HepG2 (cell line): ENCODE measurements around the gene OR10V1. TPM values are rescaled to one million over a fixed set of nuclear protein-coding genes. Genes with fewer than 3 reads are reported as not detected.
A peak's percentile ranks its signal among the peaks of the same experiment; 100 is the strongest.

ENCODE experiments used
- BATF2 ChIP-seq: sonication (generic); formaldehyde crosslinking; IDR thresholded peaks from 2 replicates; pipeline ENCODE4 v1.8.0; 2022; ENCODE audit warnings: mild to moderate bottlenecking, missing genetic modification reagents, moderate library complexity
- FOSL1 ChIP-seq: sonication (generic); formaldehyde crosslinking; IDR thresholded peaks from 2 replicates; pipeline ENCODE4 v1.9.0; 2021; ENCODE audit warnings: missing genetic modification reagents, borderline replicate concordance
- PHF8 ChIP-seq: sonication (generic); formaldehyde crosslinking; IDR thresholded peaks from 2 replicates; pipeline ENCODE4 v1.5.0; 2020; ENCODE audit warnings: missing genetic modification reagents
- SATB2 ChIP-seq: sonication (generic); formaldehyde crosslinking; IDR thresholded peaks from 2 replicates; pipeline ENCODE4 v1.5.0; 2020; ENCODE audit warnings: missing genetic modification reagents
- SOX6 ChIP-seq, 2 experiments: fragments of 450-650 bp in 1 of 2; sonication (generic) in 1 of 2; formaldehyde crosslinking in 1 of 2; IDR thresholded peaks; 2 replicates each; pipeline versions ENCODE4 v1.4.0 to v1.6.1; 2017 to 2020; ENCODE audit warnings: antibody characterized with exemption in 1 of 2, mild to moderate bottlenecking in 1 of 2, missing genetic modification reagents in 1 of 2
- TERF1 ChIP-seq: sonication (generic); formaldehyde crosslinking; IDR thresholded peaks from 2 replicates; pipeline ENCODE4 v1.8.0; 2022; ENCODE audit warnings: mild to moderate bottlenecking, missing genetic modification reagents, moderate library complexity
- TFDP1 ChIP-seq: IDR thresholded peaks from 2 replicates; pipeline ENCODE4 v1.6.1; 2016; ENCODE audit warnings: missing compliant biosample characterization, missing genetic modification reagents, borderline replicate concordance
- ZBTB10 ChIP-seq: sonication (generic); formaldehyde crosslinking; IDR thresholded peaks from 2 replicates; pipeline ENCODE4 v1.4.0; 2020; ENCODE audit warnings: missing genetic modification reagents, borderline replicate concordance
- ZBTB8A ChIP-seq: sonication (generic); formaldehyde crosslinking; IDR thresholded peaks from 2 replicates; pipeline ENCODE4 v1.4.0; 2020; ENCODE audit warnings: mild to moderate bottlenecking, low read depth, missing genetic modification reagents, borderline replicate concordance
- ZFP82 ChIP-seq: sonication (generic); formaldehyde crosslinking; IDR thresholded peaks from 2 replicates; pipeline ENCODE4 v1.5.1; 2020; ENCODE audit warnings: mild to moderate bottlenecking, missing genetic modification reagents, borderline replicate concordance
- ZFY ChIP-seq: sonication (generic); formaldehyde crosslinking; IDR thresholded peaks from 2 replicates; pipeline ENCODE4 v1.4.0; 2020; ENCODE audit warnings: missing genetic modification reagents
- ZFYVE20 ChIP-seq: sonication (generic); formaldehyde crosslinking; IDR thresholded peaks from 2 replicates; pipeline ENCODE4 v1.8.0; 2023; ENCODE audit warnings: low read depth, mild to moderate bottlenecking, moderate library complexity, missing genetic modification reagents, borderline replicate concordance
- ZKSCAN1 ChIP-seq: fragments of 150-350 bp; IDR thresholded peaks from 2 replicates; pipeline ENCODE4 v1.6.1; 2014; ENCODE audit warnings: low read length
- ZNF337 ChIP-seq: sonication (generic); formaldehyde crosslinking; IDR thresholded peaks from 2 replicates; pipeline ENCODE4 v1.5.1; 2020; ENCODE audit warnings: missing genetic modification reagents, low read depth, mild to moderate bottlenecking, borderline replicate concordance
- ZNF710 ChIP-seq: sonication (generic); formaldehyde crosslinking; IDR thresholded peaks from 2 replicates; pipeline ENCODE4 v1.5.0; 2020; ENCODE audit warnings: mild to moderate bottlenecking, missing genetic modification reagents, borderline replicate concordance
- ZNF781 ChIP-seq: sonication (generic); formaldehyde crosslinking; IDR thresholded peaks from 2 replicates; pipeline ENCODE4 v1.5.1; 2020; ENCODE audit warnings: borderline replicate concordance, mild to moderate bottlenecking, missing genetic modification reagents; ENCODE audit errors: not compliant biosample characterization
- ZNF800 ChIP-seq: sonication (generic); formaldehyde crosslinking; IDR thresholded peaks from 2 replicates; pipeline ENCODE4 v1.4.0; 2020; ENCODE audit warnings: missing genetic modification reagents
- ZSCAN12 ChIP-seq: sonication (generic); formaldehyde crosslinking; IDR thresholded peaks from 2 replicates; pipeline ENCODE4 v1.9.0; 2021; ENCODE audit warnings: mild to moderate bottlenecking, missing genetic modification reagents
- polyA plus RNA-seq, 8 experiments: library from polyadenylated mRNA; depleted of rRNA in 3 of 8; stranded (reverse) in 7 of 8; unstranded in 1 of 8; fragments of >200 nt; fragmentation: Illumina TruSeq in 4 of 8; extraction: Trizol in 4 of 8; gene quantifications; 2 replicates each; pipeline versions ENCODE4 v1.2.1 to v1.2.3, GENCODE V29; 2011 to 2016; ENCODE audit warnings: low read depth in 4 of 8, missing spikeins in 1 of 8, mixed read lengths in 1 of 8; ENCODE audit not compliant: insufficient read depth in 1 of 8
- total RNA-seq, 5 experiments: library from RNA; depleted of rRNA; stranded (reverse); fragments of >200 nt; fragmentation: Illumina TruSeq; extraction: Trizol; gene quantifications; 2 replicates each; pipeline ENCODE4 v1.2.3, GENCODE V29; 2016; ENCODE audit warnings: low read depth in 1 of 5

OR10V1 gene
- total and polyA plus RNA-seq, 2 of the 13 experiments (the other 11 are each of a cell fraction or from before 2014, with no cell fraction given) = not detected

GRCh38 chr11:59668950-59669610 is 44.6 kb downstream of the OR10V1 start, which contains the start of gene PATL1 (continued):
- peak; percentile 78; the same call in 1 of the 2 replicates for TF ChIP-seq TFDP1 (CRISPR knock-in tag)
- TF ChIP-seq TERF1 = no peak
- peak; percentile 59 for TF ChIP-seq PHF8 (CRISPR knock-in tag)
- TF ChIP-seq ZKSCAN1 = no peak
- no peak for TF ChIP-seq BATF2
- peak; percentile 39; the same call in 1 of the 2 replicates for TF ChIP-seq ZBTB10 (CRISPR knock-in tag)
- no peak for TF ChIP-seq SATB2 (CRISPR knock-in tag)
- TF ChIP-seq ZNF781 (CRISPR knock-in tag) = no peak
- TF ChIP-seq ZBTB8A (CRISPR knock-in tag) = no peak
- 0 out of 2 replicates have a peak, but pooled peaks have one; percentile 43 for TF ChIP-seq ZSCAN12
- peak; percentile 54; the same call in 1 of the 2 replicates for TF ChIP-seq ZFY (CRISPR knock-in tag)
- no peak for TF ChIP-seq ZFP82 (CRISPR knock-in tag)
- TF ChIP-seq ZNF800 (CRISPR knock-in tag) = peak; percentile 67; the same call in 1 of the 2 replicates
- TF ChIP-seq ZFYVE20 (CRISPR knock-in tag) = no peak
- peak; percentile 76; the same call in 1 of the 2 replicates for TF ChIP-seq ZNF337 (CRISPR knock-in tag)
- TF ChIP-seq ZNF710 (CRISPR knock-in tag) = no peak
- 0 out of 2 replicates have a peak, but pooled peaks have one; percentile 5 for TF ChIP-seq FOSL1 (CRISPR knock-in tag)
- no peak for TF ChIP-seq SOX6 (IDR thresholded peaks at IDR 0.05)
- no peak for TF ChIP-seq SOX6 (CRISPR knock-in tag; IDR thresholded peaks at IDR 0.05)
